BJ (cell line): ENCODE measurements around the gene TBC1D20. TPM values are rescaled to one million over a fixed set of nuclear protein-coding genes. Genes with fewer than 3 reads are reported as not detected.

ENCODE experiments used
- CTCF ChIA-PET: fragments of 350-600 bp; formaldehyde crosslinking; extraction: SDS; loops from one replicate; lab custom pipeline; 2021; ENCODE audit warnings: antibody characterized with exemption, inconsistent platforms; lab: Yijun Ruan, JAX
- POLR2A ChIA-PET: fragments of 300-600 bp; sonication (Branson Sonifier 250); formaldehyde crosslinking; extraction: SDS; loops from one replicate; lab custom pipeline; 2021; ENCODE audit warnings: antibody characterized with exemption; lab: Charles Lee
- DNase-seq: peaks from one replicate; pipeline ENCODE4 v3.0.0-alpha.2; 2011; ENCODE audit warnings: low read depth
- H3K27me3 ChIP-seq: 2 replicates; pipeline ENCODE4 v1.6.0; 2011; ENCODE audit warnings: low read length; ENCODE audit not compliant: control insufficient read depth, insufficient read depth
- H3K36me3 ChIP-seq: 2 replicates; pipeline ENCODE4 v1.5.1; 2011; ENCODE audit warnings: low read length; ENCODE audit not compliant: control insufficient read depth, insufficient read depth
- H3K4me3 ChIP-seq: 2 replicates; pipeline ENCODE4 v1.5.1; 2011; ENCODE audit warnings: low read depth, mild to moderate bottlenecking, control low read depth, low read length
- CTCF ChIP-seq: IDR thresholded peaks from 2 replicates; pipeline ENCODE4 v1.5.1; 2011; ENCODE audit warnings: low read depth, mild to moderate bottlenecking, control low read depth, inconsistent platforms, low read length, moderate library complexity; ENCODE audit not compliant: insufficient read depth
- polyA plus RNA-seq: library from polyadenylated mRNA; depleted of rRNA; stranded (reverse); fragments of >200 nt; gene quantifications from 2 replicates; pipeline ENCODE4 v1.2.3, GENCODE V29; 2011

Gene TBC1D20
- polyA plus RNA-seq, 1 experiment = 63.7 TPM

- H3K27me3 ChIP-seq = no peaks in the 10 kb centered on the region
- TF ChIP-seq CTCF = no peak
- H3K4me3 ChIP-seq = no peak overlapping the region
- DNase-seq = no peak
- POLR2A ChIA-PET = no interaction called here
- peaks cover 6% of the 10 kb centered on the region for H3K36me3 ChIP-seq
- CTCF ChIA-PET = interaction anchor here (1.8 kb wide), 1 partner anchor 17 kb away, joined by 5 read pairs; no protein-coding TSS in a partner anchor
These were observed 42.3 kb upstream of the TBC1D20 start for GRCh38 chr20:504632-505075.

- no peak overlapping the region for H3K4me3 ChIP-seq
- H3K27me3 ChIP-seq = no peaks in the 10 kb centered on the region
- H3K36me3 ChIP-seq = peaks cover 11% of the 10 kb centered on the region
- DNase-seq = no peak
- TF ChIP-seq CTCF = no peak
- POLR2A ChIA-PET = no interaction called here
- CTCF ChIA-PET = interaction anchor here (1.1 kb wide), 1 partner anchor 8 kb away, joined by 3 read pairs; no protein-coding TSS in a partner anchor
These were observed 40.9 kb upstream of the TBC1D20 start for GRCh38 chr20:503048-503737.

GRCh38 chr20:497979-498378, 35.6 kb upstream of the TBC1D20 start:
- TF ChIP-seq CTCF = no peak
- Histone ChIP-seq H3K27me3 (no peaks in the 10 kb centered on the region), H3K36me3 (peaks cover 7% of the 10 kb centered on the region), H3K4me3 (no peak overlapping the region)
- DNase-seq = no peak
- CTCF ChIA-PET = interaction anchor here (1.4 kb wide), 1 partner anchor 17 kb away, joined by 3 read pairs; no protein-coding TSS in a partner anchor
- POLR2A ChIA-PET = no interaction called here

GRCh38 chr20:496126-496696, 33.9 kb upstream of the TBC1D20 start:
- no peak overlapping the region for H3K4me3 ChIP-seq
- H3K27me3 ChIP-seq = no peaks in the 10 kb centered on the region
- no peak for DNase-seq
- ChIA-PET POLR2A (no interaction called here), CTCF (no interaction called here)
- TF ChIP-seq CTCF = no peak
- peaks cover 10% of the 10 kb centered on the region for H3K36me3 ChIP-seq

DNA sequence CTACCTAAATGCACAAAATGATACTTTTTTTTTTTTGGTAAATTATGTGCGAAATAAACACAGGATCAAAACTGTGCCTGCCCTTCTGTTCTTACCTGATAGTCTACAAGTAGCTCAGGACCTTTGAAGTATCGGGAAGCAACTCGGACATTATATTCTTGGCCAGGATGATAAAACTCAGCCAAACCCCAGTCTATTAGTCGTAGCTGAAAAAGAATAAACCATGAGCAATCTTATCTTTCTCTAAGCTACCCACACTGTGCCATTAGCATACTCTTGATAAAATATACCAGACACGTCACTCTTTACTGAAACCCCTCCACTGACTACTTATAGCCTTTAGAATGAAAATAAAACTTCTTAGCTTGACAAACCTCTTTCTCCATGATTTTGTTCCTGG, 29.8 kb upstream of the TBC1D20 start:
- H3K4me3 ChIP-seq = no peak overlapping the region
- no peaks in the 10 kb centered on the region for H3K27me3 ChIP-seq
- no peak for DNase-seq
- H3K36me3 ChIP-seq = peaks cover 13% of the 10 kb centered on the region
- ChIA-PET POLR2A (no interaction called here), CTCF (interaction anchor here (0.8 to 1.8 kb wide), 3 partner anchors 12 to 15 kb away, joined by 3 to 6 read pairs (median 4); no protein-coding TSS in a partner anchor)
- TF ChIP-seq CTCF = no peak
